Thyroid gland (tissue), 4 donors: Measurements from ENCODE around the gene EMID1. TPM values are rescaled to one million over a fixed set of nuclear protein-coding genes. Genes with fewer than 3 reads are reported as not detected.

Source experiments
- DNase-seq, 2 donors: peaks; one replicate each; pipeline ENCODE4 v3.0.0-alpha.2; 2019
- H3K27ac ChIP-seq, 3 donors: fragments of 200-600 bp; sonication (generic); 1 replicate in 2 of 3; 2 replicates in 1 of 3; pipeline ENCODE4 v1.5.1; 2016 to 2019; ENCODE audit warnings: mild to moderate bottlenecking in 1 of 3, moderate library complexity in 1 of 3
- H3K27me3 ChIP-seq: fragments of 200-600 bp; sonication (generic); one replicate; pipeline ENCODE4 v1.5.1; 2019
- H3K36me3 ChIP-seq, 2 donors: fragments of 200-600 bp; sonication (generic); one replicate each; pipeline ENCODE4 v1.5.1; 2016 to 2019
- H3K4me1 ChIP-seq, 2 donors: fragments of 200-600 bp; sonication (generic); one replicate each; pipeline ENCODE4 v1.5.1; 2017 to 2019
- H3K4me3 ChIP-seq, 3 donors: fragments of 200-600 bp; sonication (generic); replicated peaks in 1 of 3; 1 replicate in 2 of 3; 2 replicates in 1 of 3; pipeline ENCODE4 v1.5.1; 2016; ENCODE audit warnings: mild to moderate bottlenecking in 1 of 3
- H3K9me3 ChIP-seq: fragments of 200-600 bp; sonication (generic); one replicate; pipeline ENCODE4 v1.5.1; 2017
- CTCF ChIP-seq, 6 experiments: fragments of 200-600 bp in 3 of 6; fragments of 450-650 bp in 3 of 6; sonication (generic) in 3 of 6; IDR thresholded peaks; one replicate each; pipeline ENCODE4 v1.5.1; 2016 to 2019; ENCODE audit warnings: antibody characterized with exemption in 6 of 6, mild to moderate bottlenecking in 2 of 6, inconsistent platforms in 1 of 6, moderate library complexity in 1 of 6
- POLR2A ChIP-seq, 2 donors: fragments of 450-650 bp; IDR thresholded peaks; one replicate each; pipeline ENCODE4 v1.6.1; 2017; ENCODE audit warnings: antibody characterized with exemption in 2 of 2, mild to moderate bottlenecking in 2 of 2, moderate library complexity in 1 of 2
- WGBS, 2 donors: methylation state at CpG; one replicate each; pipeline ENCODE4 v1.1.5; 2017; 5-methylcytosine and 5-hydroxymethylcytosine counted together
- intact Hi-C: fragments of 100-400 bp; cut with DNase I; formaldehyde crosslinking; loops from one replicate; pipeline ENCODE4 v1.15.1; 2023
- total RNA-seq, 4 donors: library from RNA; depleted of rRNA; stranded (reverse); fragments of >200 nt; gene quantifications; one replicate each; pipeline ENCODE4 v1.2.3, GENCODE V29; 2016

EMID1 gene
- total RNA-seq, 4 donors from 2014 or later: 14.0 to 55.9 (median 19.0) TPM

DNA sequence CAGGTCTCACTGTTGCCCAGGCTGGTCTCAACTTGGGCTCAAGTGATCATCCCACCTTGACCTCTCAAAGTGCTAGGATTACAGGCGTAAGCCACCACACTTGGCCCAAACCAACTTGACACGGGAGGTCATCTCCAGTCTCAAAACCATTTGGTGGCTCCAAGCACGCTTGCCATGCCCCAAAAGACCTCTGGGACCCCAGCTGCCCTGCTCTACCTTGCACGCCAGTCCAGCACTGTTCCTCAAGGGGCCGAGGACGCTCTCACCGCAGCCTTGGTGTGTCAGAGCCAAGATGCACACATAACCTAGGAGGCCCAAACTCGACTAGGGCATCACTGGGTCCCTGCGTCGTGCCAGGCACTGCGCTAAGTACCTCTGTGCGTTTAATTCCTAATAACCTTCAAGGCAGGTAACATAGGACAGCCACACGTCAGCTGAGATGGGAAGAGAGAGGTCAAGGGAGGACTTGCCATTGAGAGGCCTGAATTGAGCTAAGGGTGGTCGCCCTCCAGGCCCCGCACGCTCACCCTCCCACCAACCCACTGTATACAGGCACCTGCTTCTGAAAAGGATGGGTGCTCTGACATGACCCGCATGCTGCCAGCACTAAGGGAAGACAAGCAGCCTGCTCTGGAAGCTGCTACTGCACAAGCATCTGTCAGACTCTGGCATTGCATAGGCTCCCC is 96.2 kb downstream of the EMID1 start:
- H3K4me1 ChIP-seq: peaks cover 0 to 10% of the 10 kb centered on the region in 2 donors
- no peak overlapping the region for H3K4me3 ChIP-seq
- whole genome bisulfite sequencing, 2 donors: 93% methylated on average over 17 of the region's 17 CpGs
- intact Hi-C loops: no loop called here
- no peak for DNase-seq
- H3K36me3 ChIP-seq: peaks cover 36 to 40% of the 10 kb centered on the region in 2 donors
- TF ChIP-seq POLR2A (IDR thresholded peaks at IDR 0.05): no peak
- TF ChIP-seq CTCF (IDR thresholded peaks at IDR 0.05): no peak
- no peaks in the 10 kb centered on the region for H3K9me3 ChIP-seq
- H3K27ac ChIP-seq: no peak overlapping the region
- H3K27me3 ChIP-seq: no peaks in the 10 kb centered on the region

DNA sequence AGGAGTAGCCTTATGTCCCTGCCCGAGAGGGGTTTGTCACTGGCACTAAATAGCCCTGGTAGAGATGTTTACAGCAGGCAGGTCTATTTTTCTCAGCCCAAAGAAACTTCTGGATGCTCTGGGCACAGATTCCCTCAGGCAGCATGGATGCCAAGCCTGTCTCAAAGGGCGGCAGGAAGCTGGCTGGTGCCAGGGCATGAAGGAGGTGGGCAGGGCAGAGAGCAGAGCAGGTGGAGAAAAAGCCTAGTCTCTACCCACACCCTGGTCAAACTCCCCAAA is 96.6 kb downstream of the EMID1 start:
- WGBS, 2 donors: 40 to 76% methylated on average over 2 of the region's 2 CpGs
- H3K27me3 ChIP-seq: no peaks in the 10 kb centered on the region
- no peak for DNase-seq
- H3K9me3 ChIP-seq: no peaks in the 10 kb centered on the region
- peaks cover 31 to 35% of the 10 kb centered on the region in 2 donors for H3K36me3 ChIP-seq
- peaks cover 0 to 11% of the 10 kb centered on the region in 2 donors for H3K4me1 ChIP-seq
- peak overlapping the region in 1 of 3 donors; percentile 8 for H3K27ac ChIP-seq
- no peak for TF ChIP-seq POLR2A (IDR thresholded peaks at IDR 0.05)
- intact Hi-C loops: no loop called here
- no peak overlapping the region for H3K4me3 ChIP-seq

GRCh38 chr22:29302681-29303465 is 97.2 kb downstream of the EMID1 start:
- no peaks in the 10 kb centered on the region for H3K27me3 ChIP-seq
- H3K4me3 ChIP-seq: no peak overlapping the region
- intact Hi-C loops: no loop called here
- peaks cover 1 to 16% of the 10 kb centered on the region in 2 donors for H3K4me1 ChIP-seq
- TF ChIP-seq CTCF (IDR thresholded peaks at IDR 0.05) (peak in 2 of 6 experiments; percentile 3 to 26), POLR2A (IDR thresholded peaks at IDR 0.05) (no peak)
- H3K27ac ChIP-seq: peak overlapping the region in 2 of 3 donors; percentile 8 to 33
- 45 to 53% methylated on average over 8 to 11 of the region's 13 CpGs for whole genome bisulfite sequencing, 2 donors
- H3K36me3 ChIP-seq: peaks cover 26 to 29% of the 10 kb centered on the region in 2 donors
- DNase-seq: peak; percentile 64 to 82
- H3K9me3 ChIP-seq: no peaks in the 10 kb centered on the region

DNA sequence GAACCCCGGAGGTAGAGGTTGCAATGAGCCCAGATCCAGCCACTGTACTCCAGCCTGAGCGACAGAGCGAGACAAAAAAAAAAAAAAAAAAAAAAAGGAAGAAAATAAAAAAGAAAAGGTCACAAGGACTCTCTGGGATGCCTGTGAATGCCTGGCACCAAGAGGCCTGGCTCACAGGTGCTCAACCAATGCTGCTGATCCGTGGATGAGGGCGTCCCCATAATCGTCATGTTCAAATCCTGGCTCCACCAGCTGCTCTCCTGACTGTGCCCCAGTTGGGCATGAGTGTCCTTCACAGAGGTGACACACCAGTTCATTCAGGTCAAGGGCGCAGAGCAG is 100.1 kb downstream of the EMID1 start:
- H3K4me3 ChIP-seq: peak overlapping the region in 1 of 3 donors; percentile 99
- TF ChIP-seq CTCF (IDR thresholded peaks at IDR 0.05): no peak
- no peak for TF ChIP-seq POLR2A (IDR thresholded peaks at IDR 0.05)
- H3K4me1 ChIP-seq: peaks cover 5 to 42% of the 10 kb centered on the region in 2 donors
- 39 to 44% methylated on average over 7 of the region's 7 CpGs for WGBS, 2 donors
- H3K27ac ChIP-seq: peak overlapping the region; percentile 56 to 78 (median 74)
- DNase-seq: peak in 1 of 2 donors; percentile 65
- H3K9me3 ChIP-seq: no peaks in the 10 kb centered on the region
- H3K36me3 ChIP-seq: peaks cover 0 to 2% of the 10 kb centered on the region in 2 donors
- no peaks in the 10 kb centered on the region for H3K27me3 ChIP-seq
- intact Hi-C loops: loop anchor here (5.0 kb wide), 1 partner anchor 34 kb away; no protein-coding TSS in a partner anchor

- peak within 1 kb of the TSS; percentile 75 to 99 (median 78) for H3K4me3 ChIP-seq
- H3K9me3 ChIP-seq: no peaks in the 10 kb centered on the region
- peak within 1 kb of the TSS; percentile 56 to 78 (median 74) for H3K27ac ChIP-seq
- H3K27me3 ChIP-seq: no peaks in the 10 kb centered on the region
- WGBS, 2 donors: 0 to 2% methylated on average over 13 to 20 of the region's 40 CpGs
- no peaks in the 10 kb centered on the region for H3K36me3 ChIP-seq
- peaks cover 7 to 47% of the 10 kb centered on the region in 2 donors for H3K4me1 ChIP-seq
- TF ChIP-seq POLR2A (IDR thresholded peaks at IDR 0.05): no peak
- peak; percentile 29 to 64 (median 50) for TF ChIP-seq CTCF (IDR thresholded peaks at IDR 0.05)
- peak; percentile 78 to 81 for DNase-seq
- intact Hi-C loops: loop anchor here (5.0 kb wide), 1 partner anchor 34 kb away; no protein-coding TSS in a partner anchor
These were observed 100.6 kb downstream of the EMID1 start, which contains the start of gene GAS2L1 for GRCh38 chr22:29306175-29306834. GAS2L1 (plus strand) TSS chr22:29306650; CDS start chr22:29308106, 1,456 bp downstream.
